Left colon (tissue), 2 donors: Measurements from ENCODE around the gene TMEM178B. TPM values are rescaled to one million over a fixed set of nuclear protein-coding genes. Genes with fewer than 3 reads are reported as not detected.
A peak's percentile ranks its signal among the peaks of the same experiment; 100 is the strongest.

Experiments used
- ATAC-seq: fragments of 200-7000 bp; cut with Tn5 transposase; one replicate; pipeline ENCODE4 v1.9.1; 2020; ENCODE audit warnings: mild to moderate bottlenecking, moderate library complexity
- DNase-seq, 2 donors: peaks; one replicate each; pipeline ENCODE4 v3.0.0-alpha.2; 2020
- intact Hi-C, 2 donors: fragments of 100-400 bp; cut with DNase I in 1 of 2; cut with micrococcal nuclease in 1 of 2; formaldehyde crosslinking; loops; one replicate each; pipeline versions ENCODE4 v1.11.2 to v1.14.0; 2022; cut with DNase I, micrococcal nuclease
- total RNA-seq, 2 donors: library from RNA; stranded (reverse); fragmentation: NEBNext Ultra II Directional; extraction: Animal tissue kit (Norgen Biotek cat#: 25700); gene quantifications; one replicate each; pipeline ENCODE4 v1.2.1, GENCODE V29; 2021
- donor health status: DM: no; HTN: no; CAD: no.
- donor health status: DM: yes; HTN: yes; CAD: no.

The TMEM178B gene
- total RNA-seq, 2 donors from 2014 or later = 0.31 to 0.34 TPM

DNA sequence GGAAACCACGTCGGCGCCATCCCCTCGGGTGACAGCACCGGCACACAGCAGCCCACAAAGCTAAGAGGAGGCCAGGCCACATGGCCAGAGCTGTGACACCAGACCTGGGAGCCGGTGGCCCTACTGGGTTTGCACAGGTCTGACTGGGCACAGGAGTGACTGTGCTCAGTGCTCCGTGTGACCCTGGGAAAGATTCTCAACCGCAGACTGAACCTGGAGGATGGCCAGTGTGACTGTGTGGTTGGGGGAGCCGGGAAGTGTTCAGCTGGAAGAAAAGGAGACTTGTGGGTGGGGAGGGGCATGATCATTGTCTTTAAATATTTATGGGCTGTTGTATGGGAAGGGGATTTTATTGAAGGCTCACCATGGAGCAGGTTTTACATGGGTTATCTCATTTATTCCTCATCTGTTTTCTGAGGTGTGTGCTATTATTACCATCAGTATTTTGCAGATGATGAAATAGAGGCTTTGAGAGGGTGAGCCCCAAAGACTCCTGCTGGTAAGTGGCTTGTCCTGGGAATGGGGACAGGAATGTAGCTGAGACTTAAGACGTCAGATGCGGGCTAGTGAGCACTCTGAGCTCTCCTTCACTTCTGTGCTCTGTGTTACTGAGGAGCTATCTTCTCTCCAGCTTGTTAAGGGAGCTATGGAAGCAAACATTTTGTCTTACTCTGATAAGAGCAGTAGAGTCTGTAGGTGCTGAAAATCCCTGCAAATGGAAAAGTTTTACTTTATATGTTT is 127.5 kb downstream of the TMEM178B start:
- DNase-seq (no peak), ATAC-seq (no peak)
- intact Hi-C loops = no loop called here

DNA sequence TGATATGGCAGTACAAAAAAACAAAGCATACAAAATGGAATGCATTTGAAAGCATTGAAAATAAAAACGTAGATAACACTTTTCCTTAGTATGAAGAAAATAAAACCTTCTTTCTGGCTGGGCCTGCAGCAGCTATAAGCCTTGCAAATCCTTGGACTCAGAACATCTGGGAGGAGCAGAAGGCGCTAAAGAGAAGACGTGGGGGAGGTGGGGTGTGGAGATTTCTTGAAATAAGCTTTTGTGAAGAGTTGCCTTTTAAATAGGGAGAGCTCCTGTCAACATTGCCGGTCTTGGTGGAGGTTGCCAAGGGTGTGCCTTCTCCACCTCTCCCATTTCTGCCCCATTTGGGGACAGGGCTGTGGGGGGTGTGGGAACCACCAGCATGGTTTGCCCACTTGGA is 128.7 kb downstream of the TMEM178B start:
- ATAC-seq = no peak
- intact Hi-C loops = no loop called here
- DNase-seq = no peak

DNA sequence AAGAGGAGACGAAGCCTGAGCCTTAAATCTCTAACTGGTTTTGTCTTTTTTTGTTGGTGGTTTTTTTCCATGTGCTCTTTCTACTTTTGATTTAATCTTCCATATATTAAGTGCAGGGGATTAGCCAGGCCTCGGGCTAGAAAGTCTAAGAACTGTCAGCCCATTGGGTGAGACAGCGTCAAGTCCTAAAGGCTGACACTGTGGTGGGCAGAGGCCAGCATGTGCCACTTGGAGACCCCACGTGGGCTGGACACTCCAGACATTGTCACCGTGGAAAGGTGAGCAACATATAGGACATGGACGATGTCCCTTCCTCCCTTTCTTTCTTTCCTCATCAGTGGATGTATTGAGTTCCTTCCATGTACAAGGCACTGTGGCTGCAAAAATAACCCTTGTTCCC is 129.3 kb downstream of the TMEM178B start:
- ATAC-seq (no peak), DNase-seq (no peak)
- intact Hi-C loops = no loop called here

DNA sequence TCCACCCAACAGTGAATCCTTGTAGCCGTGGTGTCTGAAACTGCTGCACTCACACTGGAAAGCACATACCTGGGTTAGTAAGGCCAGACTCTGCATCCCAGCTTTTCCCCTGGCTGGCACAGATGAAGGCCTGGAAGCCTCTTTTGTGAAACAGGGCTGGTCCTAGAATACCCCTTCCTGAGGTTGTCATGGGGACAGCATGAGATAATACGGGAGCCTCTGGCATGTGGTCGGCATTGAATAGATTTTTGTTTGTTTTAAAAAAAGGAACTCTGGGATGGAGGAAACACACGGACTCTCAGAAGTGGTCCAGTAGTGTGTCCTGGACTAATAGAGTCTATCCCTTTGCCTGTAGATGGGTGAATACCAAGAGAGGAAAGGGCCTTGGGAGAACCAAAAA is 129.7 kb downstream of the TMEM178B start:
- DNase-seq (no peak), ATAC-seq (no peak)
- intact Hi-C loops = no loop called here

DNA sequence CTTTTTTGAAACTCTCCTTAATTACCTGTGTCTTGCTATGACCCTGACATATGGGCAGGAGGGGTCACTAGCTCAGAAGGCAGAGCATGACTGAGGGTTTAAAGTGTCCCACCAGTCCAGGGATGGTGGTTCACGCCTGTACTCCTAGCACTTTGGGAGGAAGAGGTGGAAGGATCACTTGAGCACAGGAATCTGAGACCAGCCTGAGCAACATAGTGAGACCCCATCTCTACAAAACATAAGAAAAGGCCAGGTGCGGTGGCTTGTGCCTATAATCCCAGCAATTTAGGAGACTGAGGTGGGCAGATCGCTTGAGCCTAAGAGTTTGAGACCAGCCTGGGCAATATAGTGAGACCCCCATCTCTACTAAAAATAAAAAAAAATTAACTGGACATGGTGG is 133.8 kb downstream of the TMEM178B start:
- intact Hi-C loops = no loop called here
- no peak for DNase-seq
- ATAC-seq = no peak

DNA sequence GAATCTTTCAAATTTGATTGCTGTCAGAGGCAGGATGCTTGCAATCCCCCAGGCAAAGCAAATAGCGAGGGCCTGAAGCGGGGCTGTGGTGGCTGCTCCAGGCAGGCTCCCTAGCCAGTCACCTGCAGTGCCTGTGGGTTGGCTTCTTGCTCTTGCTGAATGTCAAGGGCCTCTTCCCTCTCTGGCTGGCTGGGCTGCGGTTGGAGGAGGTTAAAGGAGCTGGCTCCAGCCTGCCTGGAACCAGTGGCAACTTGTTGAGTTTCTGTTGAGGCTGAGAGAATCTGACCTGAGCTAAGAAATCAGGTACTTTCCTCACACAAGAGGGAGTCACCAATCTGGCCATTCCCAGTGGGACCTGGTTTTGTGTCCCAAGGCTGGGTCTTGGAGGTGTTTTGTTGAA is 134.7 kb downstream of the TMEM178B start:
- intact Hi-C loops = no loop called here
- DNase-seq (no peak), ATAC-seq (no peak)

DNA sequence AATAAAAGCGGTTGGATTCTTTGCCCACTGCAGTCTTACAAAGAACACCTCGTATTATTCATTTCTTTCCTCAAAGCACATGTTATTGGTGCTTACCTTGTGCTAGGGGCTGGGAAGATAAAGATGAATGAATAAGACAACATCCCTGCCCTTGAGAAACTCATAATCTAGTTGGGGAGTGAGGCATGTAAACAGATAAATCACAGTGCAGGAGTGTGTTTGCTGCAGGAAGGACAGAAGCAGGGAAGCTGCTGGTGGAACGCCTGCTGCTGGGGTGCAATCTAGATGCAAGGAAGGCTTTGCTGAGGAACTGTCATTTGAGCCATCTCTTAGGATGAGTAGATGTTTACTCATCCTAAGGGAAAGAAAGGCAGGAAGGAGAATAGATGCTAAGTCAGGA is 135.6 kb downstream of the TMEM178B start:
- no peak for ATAC-seq
- no peak for DNase-seq
- intact Hi-C loops = no loop called here

DNA sequence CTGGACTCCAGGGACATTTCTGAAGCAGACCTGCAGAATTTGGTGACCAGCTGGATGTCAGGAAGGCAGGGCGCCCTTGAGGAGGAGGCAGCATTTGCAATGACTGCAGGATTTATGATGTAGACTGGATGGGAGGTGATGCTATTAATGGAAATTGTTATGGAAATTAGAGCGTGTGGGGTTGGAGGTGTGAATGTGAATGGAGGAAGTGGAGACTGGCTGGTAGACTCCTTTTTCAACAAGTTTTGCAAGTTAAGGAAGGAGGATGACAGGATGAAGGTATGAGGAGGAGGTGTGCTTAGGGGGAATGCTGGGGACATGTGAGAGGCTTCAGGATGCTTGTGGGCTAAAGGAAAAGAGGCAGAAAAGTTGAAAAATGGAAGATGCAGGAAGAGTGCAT is 137.0 kb downstream of the TMEM178B start:
- intact Hi-C loops = no loop called here
- no peak for DNase-seq
- no peak for ATAC-seq

DNA sequence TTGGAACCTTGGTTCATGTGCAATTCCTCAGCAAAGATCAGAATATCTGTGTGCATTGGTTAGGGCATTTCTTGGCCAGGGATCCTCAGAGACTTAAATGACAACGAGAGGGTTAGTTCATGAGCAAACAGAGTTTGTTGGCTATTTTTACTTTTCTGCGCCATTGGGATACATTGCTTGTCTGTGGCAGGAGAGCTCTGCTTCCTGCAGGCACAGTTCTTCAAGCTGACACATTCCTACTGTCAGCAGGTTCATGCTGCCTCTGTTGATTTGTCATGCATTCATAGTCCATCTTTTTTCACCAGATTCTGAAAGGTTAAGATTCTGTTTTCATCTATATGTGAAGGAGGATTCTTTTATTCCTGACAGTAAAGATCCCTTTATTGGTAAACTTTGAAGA is 139.4 kb downstream of the TMEM178B start:
- DNase-seq (no peak), ATAC-seq (no peak)
- intact Hi-C loops = no loop called here

DNA sequence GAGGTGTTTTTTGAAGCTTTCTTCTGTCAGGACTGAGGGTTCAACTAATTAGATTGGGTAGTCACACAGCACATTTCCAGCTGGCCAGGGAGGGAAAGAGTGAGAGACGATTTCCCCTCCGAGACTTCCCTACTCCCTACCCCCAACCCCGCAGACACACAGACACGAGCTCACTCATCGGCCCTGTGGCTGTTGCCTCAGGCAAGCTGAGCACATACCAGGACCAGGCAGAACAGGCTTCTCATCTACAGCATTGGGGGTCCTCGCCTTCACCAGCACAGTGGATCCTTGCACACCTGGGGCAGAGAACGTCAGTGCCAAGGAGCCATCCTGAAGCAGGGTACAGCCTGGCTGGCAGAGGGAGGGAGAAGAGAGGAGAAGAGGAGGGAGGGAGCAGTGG is 144.1 kb downstream of the TMEM178B start:
- intact Hi-C loops = no loop called here
- no peak for DNase-seq
- no peak for ATAC-seq

DNA sequence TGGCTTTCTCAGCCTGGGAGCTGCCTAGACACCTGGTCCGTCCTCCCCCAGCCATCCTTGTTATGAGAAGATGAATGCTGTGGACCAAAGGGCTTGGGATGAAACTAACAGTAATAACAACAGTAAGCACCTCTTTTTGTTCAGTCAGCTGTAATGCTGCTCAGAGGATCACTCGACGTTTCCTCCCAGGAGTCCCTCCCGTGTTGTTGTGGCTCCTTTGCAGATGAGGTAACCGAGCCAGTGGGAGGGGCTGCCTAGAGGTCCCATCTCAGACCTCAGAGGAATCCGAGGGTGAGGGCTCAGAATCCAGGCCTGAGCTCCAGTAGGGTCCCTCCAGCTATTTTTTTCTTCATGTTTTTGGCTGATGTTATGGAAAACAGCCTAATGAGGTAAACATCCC is 145.1 kb downstream of the TMEM178B start:
- intact Hi-C loops = no loop called here
- DNase-seq (no peak), ATAC-seq (no peak)

DNA sequence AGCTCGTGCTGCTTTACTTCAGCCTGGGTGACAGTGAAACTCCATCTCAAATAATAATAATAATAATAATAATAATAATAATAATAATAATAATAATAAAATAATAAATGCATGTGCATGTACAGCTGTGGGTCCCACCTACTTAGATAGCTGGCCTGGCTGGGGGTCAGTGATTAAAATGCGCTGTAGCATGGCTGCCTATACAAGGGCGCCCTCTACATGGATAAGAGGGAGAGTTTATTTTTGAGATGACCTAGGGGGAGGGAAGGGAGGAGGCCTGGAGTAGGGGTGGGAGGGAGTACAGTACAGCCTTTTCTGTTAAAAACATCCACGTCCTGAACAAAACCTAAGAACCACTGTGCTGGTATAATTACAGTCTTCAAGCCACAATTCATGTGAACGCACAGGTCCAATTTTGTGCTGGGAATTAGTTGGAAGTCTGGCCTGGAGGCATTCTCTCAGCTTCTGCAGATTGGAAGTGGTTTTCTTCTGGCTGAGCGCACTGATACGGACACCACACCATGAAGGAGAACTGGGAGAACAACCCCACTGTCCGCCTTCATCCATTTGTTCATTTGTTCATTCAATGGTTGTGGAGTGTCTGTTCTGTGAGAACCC is 146.5 kb downstream of the TMEM178B start:
- intact Hi-C loops = no loop called here
- no peak for ATAC-seq
- DNase-seq = no peak

DNA sequence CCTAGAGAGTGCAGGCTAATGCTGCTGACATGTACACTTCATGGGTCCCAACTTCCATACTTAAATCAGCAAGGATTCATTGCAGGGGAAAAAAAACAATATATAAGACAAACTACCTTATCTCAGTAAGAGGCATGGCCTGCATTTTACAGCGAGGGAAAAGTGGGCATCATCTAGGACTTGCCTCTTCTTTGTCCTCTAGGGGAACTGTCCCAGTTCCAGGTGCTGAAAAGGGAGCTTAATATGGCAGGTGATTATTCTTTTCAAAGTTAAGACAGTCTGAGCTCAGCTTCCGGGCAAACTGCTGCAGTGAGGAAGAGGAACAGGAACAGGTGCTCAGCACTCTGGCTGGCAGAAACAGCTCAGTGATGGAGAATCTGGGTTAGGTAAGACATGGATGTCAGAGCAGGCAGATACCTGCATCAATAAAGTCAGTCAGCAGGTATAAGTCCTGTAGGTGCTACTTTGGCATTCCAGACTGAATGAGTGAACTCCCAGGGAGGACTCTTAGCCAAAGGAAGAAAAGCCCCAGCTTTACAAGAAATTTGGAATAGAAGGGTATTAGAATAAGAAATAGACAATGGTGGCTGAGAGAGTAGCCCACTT is 147.2 kb downstream of the TMEM178B start:
- ATAC-seq (no peak), DNase-seq (no peak)
- intact Hi-C loops = no loop called here

DNA sequence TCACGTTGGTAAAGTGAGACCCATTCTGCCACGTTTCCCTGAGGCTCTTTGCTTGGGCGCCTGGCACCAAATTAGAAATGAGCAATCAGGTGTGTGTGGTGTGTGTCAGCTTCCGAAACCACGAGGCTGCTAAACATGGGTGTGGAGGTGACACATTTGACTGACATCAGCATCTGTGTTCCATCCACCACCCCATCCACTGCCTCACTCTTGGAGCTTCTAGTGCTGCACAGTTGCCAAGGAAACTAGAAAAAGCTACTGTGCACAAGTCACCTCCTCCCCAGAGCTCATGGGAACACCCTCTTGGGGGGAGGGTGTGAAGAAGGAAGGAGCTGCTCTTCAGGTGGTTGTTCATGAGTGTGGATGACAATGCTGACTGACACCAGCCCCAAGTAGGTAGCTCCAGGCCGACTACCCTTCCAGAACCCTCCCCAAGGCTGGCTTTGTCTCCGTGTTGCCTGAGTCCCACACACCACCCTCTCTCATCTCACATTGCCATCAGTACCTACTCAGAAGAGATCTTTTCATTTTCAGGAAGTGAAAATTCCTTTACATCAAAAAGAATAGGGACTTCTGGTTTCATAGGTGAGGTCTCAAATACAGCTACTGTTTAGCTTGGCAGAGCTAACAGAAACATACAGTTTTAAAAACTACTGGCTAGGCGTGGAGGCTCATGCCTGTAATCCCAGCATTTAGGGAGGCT is 152.2 kb downstream of the TMEM178B start:
- intact Hi-C loops = no loop called here
- DNase-seq = no peak
- no peak for ATAC-seq

DNA sequence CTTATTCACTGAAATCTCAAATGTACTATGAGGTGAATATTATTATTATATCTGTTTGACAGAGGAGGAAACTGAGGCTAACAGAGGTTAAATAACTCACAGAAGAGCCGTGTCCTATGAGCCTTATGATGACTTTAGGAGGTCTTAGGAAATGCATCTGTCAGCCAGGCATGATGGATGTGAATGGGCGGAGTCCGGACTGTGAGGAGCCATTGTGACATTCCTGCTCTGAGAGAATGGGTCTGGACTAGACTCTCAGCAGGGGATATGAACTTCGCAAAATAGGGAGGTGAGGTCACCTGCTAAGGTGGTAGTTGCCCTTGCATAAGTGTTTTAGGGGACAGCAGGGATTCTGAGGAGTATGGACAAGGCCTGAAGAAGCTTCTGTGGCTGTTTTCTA is 153.6 kb downstream of the TMEM178B start:
- ATAC-seq (no peak), DNase-seq (no peak)
- intact Hi-C loops = no loop called here

DNA sequence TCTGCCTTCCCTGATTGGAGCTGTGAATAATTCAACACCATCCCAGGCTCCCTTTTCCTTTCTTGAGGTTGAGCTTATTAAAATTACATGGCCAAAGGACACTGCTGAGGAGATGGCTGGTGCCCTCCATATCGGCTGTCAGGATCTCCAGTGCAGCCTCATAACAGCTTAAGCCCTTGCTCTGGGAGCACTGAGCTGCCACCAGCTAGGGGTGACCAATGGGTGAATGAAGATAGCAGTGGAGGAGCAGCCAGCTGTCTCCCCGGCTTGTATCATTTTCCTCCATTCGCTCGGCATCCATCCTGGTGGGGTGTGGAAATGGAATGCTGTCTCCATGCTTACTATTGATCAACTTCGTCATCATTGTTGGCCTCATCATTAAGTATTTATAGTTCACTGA is 154.6 kb downstream of the TMEM178B start:
- intact Hi-C loops = no loop called here
- ATAC-seq = no peak
- no peak for DNase-seq

DNA sequence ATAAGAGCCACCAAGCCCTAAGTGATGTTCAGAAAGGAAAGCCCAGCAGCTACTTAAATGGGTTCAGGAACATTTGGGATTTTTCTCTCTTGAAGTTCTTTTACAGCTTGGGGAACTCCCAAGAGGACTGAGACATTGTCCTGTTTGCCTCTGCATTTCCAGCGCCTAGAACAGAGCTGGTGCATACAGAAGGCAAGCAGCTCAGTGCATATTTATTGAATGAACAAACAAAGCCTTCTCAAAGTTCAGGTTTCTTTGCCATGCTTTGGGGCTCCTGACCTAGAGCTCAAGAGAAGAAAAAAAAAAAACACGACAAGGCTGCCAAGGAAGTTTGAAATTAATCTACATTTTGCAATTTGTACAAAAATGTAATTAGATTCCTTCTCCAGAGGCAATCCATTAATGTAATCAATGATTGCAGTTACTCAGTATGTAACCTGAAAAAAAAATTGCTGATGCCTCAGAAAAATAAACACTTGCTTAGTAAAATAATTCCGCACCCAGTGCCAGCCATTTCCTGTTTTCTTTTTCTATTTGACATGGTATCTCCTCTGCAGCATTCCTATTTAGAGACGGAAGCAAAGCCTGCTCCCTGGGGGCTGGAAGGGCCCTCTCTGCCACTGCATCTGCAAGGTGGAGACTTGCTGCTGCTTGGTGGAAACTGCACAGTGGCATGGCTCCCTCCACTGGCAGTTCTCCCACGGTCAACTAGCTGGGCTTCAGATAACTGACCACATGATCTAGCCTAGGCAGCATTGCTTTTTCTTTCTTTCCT is 157.3 kb downstream of the TMEM178B start:
- intact Hi-C loops = no loop called here
- DNase-seq (peak in 1 of 2 donors; percentile 5), ATAC-seq (no peak)

DNA sequence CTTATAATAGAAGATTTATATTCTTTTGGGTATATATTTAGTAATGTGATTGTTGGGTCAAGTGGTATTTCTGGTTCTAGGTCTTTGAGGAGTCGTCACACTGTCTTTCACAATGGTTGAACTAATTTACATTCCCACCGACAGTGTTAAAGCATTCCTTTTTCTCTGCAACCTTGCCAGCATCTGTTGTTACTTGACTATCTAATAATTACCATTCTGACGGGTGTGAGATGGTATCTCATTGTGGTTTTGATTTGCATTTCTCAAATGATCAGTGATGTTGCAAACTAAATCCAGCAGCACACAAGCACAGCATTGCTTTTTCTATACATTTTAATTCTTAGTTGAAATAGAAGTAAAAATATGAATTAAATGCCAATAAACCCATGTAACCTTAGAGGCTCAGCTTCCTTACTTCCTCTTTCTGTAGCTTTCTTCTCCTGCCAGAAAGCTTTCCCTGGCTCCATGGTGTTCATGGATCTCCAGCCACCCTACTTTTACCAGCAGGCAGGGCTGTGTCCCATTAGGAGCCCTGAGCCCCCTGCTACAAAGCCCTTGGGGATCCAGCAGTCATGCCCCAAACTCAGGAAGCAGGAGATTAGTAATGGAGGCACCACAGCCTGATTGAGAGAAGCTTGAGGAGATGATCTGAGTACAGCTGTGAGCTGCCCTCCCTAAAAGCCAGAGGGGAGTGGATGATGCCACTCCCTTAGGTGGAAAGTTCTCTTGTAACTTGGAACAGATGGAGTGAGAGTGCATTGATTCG is 158.6 kb downstream of the TMEM178B start:
- ATAC-seq = no peak
- intact Hi-C loops = no loop called here
- DNase-seq = no peak
